ENCODE results near the gene CHDH.

- TF ChIP-seq EZH2 (IDR thresholded peaks at IDR 0.05; ENCODE audit: borderline replicate concordance) = no peak
- no peak for TF ChIP-seq CTCF (IDR thresholded peaks at IDR 0.05; ENCODE audit: poor library complexity)
Measured at GRCh38 chr3:53860196-53860595, 14.0 kb upstream of the CHDH start.

Measured in hepatocyte (in vitro differentiated cells).